Measurements from ENCODE around the gene C1orf94. TPM values are rescaled to one million over a fixed set of nuclear protein-coding genes. Genes with fewer than 3 reads are reported as not detected.

The C1orf94 gene
- total and polyA plus RNA-seq, 2 donors (not counting 1 experiment from before 2014, with no cell fraction given), result not detected

DNA sequence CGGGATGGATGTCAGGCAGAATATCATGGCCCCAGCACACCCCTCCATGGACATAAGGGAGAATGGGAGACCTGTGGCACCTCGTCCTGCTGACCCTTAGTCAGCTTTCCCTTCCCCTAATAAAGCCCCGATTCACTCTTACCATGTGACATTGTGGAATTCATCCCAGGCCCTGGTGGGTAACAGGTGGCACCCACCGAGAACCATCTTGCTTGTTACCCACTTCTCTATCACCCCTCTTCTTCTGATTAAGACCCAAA lies 44.6 kb upstream of the C1orf94 start:
- H3K4me1 ChIP-seq (ENCODE audit: control insufficient read depth in 2 of 2, insufficient read depth in 2 of 2, low read length in 2 of 2), result no peaks in the 10 kb centered on the region
- no peak overlapping the region for H3K27ac ChIP-seq (ENCODE audit: low read length in 2 of 2)
- H3K79me2 ChIP-seq (ENCODE audit: control insufficient read depth, insufficient read depth, low read length), result no peaks in the 10 kb centered on the region
- intact Hi-C loops (cut with micrococcal nuclease), result no loop called here
- H3K36me3 ChIP-seq (replicated peaks in 1 of 2; ENCODE audit: control extremely low read depth in 1 of 2, control insufficient read depth in 1 of 2, extremely low read depth in 1 of 2, insufficient read depth in 2 of 2, low read length in 1 of 2), result no peaks in the 10 kb centered on the region
- H4K20me1 ChIP-seq (ENCODE audit: control insufficient read depth, insufficient read depth, low read length, poor library complexity, severe bottlenecking), result no peaks in the 10 kb centered on the region
- H3K9ac ChIP-seq (ENCODE audit: low read length), result no peak overlapping the region
- Mint-ChIP-seq H3K4me3 (no peak overlapping the region), H3K9me3 (ENCODE audit: insufficient read depth) (no peaks in the 10 kb centered on the region), H3K27me3 (peaks cover 9% of the 10 kb centered on the region), H3K27ac (no peak overlapping the region), H3K4me1 (no peaks in the 10 kb centered on the region)
- no peaks in the 10 kb centered on the region for H3K27me3 ChIP-seq (replicated peaks in 1 of 4; ENCODE audit: control extremely low read depth in 1 of 4, control insufficient read depth in 3 of 4, insufficient read depth in 4 of 4, low read length in 3 of 4)
- WGBS (ENCODE audit: insufficient coverage), result 82% methylated on average over 2 of the region's 4 CpGs
- POLR2A ChIA-PET, result no interaction called here
- no peak overlapping the region for H3K4me2 ChIP-seq (replicated peaks; ENCODE audit: low read depth, low read length, poor library complexity, severe bottlenecking)
- no peak for ATAC-seq (ENCODE audit: low read depth)
- CTCF ChIA-PET, result no interaction called here
- no peak for DNase-seq
- H3K4me3 ChIP-seq (ENCODE audit: control extremely low read depth in 1 of 5, extremely low read depth in 1 of 5, insufficient read depth in 1 of 5, low read depth in 2 of 5, low read length in 4 of 5), result no peak overlapping the region
- no peaks in the 10 kb centered on the region for H3K9me3 ChIP-seq (ENCODE audit: control extremely low read depth in 1 of 3, control insufficient read depth in 2 of 3, insufficient read depth in 1 of 3, low read length in 2 of 3)
- TF ChIP-seq EZH2 (IDR thresholded peaks at IDR 0.05; ENCODE audit: borderline replicate concordance, insufficient read depth, low read depth, low read length, poor library complexity, severe bottlenecking), result no peak
- TF ChIP-seq, protein P1, sequence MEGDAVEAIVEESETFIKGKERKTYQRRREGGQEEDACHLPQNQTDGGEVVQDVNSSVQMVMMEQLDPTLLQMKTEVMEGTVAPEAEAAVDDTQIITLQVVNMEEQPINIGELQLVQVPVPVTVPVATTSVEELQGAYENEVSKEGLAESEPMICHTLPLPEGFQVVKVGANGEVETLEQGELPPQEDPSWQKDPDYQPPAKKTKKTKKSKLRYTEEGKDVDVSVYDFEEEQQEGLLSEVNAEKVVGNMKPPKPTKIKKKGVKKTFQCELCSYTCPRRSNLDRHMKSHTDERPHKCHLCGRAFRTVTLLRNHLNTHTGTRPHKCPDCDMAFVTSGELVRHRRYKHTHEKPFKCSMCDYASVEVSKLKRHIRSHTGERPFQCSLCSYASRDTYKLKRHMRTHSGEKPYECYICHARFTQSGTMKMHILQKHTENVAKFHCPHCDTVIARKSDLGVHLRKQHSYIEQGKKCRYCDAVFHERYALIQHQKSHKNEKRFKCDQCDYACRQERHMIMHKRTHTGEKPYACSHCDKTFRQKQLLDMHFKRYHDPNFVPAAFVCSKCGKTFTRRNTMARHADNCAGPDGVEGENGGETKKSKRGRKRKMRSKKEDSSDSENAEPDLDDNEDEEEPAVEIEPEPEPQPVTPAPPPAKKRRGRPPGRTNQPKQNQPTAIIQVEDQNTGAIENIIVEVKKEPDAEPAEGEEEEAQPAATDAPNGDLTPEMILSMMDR (IDR thresholded peaks at IDR 0.05), result no peak
- no peak overlapping the region for H2AFZ ChIP-seq (ENCODE audit: insufficient read depth, low read depth, low read length, poor library complexity, severe bottlenecking)

DNA sequence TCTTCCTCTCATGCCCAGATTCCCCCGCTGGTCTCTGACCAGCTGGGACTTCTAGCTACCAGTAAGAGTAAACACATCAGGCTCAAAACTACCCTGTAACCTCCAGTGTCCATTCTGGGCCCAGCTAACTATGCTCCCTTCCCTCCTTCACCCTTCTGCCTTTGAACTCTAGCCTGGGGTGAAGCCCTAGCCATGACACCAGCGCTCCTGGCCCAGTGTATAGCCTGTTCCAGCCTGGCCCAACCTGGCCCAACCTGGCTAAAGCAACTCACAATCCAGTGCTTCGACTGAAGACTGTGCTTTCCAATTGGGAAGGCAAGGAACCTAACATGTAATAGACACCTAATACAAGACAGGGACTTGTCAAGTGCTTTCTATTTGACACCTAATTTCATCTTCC lies 39.3 kb upstream of the C1orf94 start:
- DNase-seq (no peak), ATAC-seq (ENCODE audit: low read depth) (no peak)
- Histone ChIP-seq H3K4me3 (ENCODE audit: control extremely low read depth in 1 of 5, extremely low read depth in 1 of 5, insufficient read depth in 1 of 5, low read depth in 2 of 5, low read length in 4 of 5) (no peak overlapping the region), H2AFZ (ENCODE audit: insufficient read depth, low read depth, low read length, poor library complexity, severe bottlenecking) (no peak overlapping the region), H4K20me1 (ENCODE audit: control insufficient read depth, insufficient read depth, low read length, poor library complexity, severe bottlenecking) (no peaks in the 10 kb centered on the region), H3K27me3 (replicated peaks in 1 of 4; ENCODE audit: control extremely low read depth in 1 of 4, control insufficient read depth in 3 of 4, insufficient read depth in 4 of 4, low read length in 3 of 4) (no peaks in the 10 kb centered on the region), H3K4me2 (replicated peaks; ENCODE audit: low read depth, low read length, poor library complexity, severe bottlenecking) (no peak overlapping the region), H3K4me1 (ENCODE audit: control insufficient read depth in 2 of 2, insufficient read depth in 2 of 2, low read length in 2 of 2) (no peaks in the 10 kb centered on the region), H3K79me2 (ENCODE audit: control insufficient read depth, insufficient read depth, low read length) (no peaks in the 10 kb centered on the region), H3K9ac (ENCODE audit: low read length) (no peak overlapping the region), H3K36me3 (replicated peaks in 1 of 2; ENCODE audit: control extremely low read depth in 1 of 2, control insufficient read depth in 1 of 2, extremely low read depth in 1 of 2, insufficient read depth in 2 of 2, low read length in 1 of 2) (no peaks in the 10 kb centered on the region), H3K27ac (ENCODE audit: low read length in 2 of 2) (no peak overlapping the region), H3K9me3 (ENCODE audit: control extremely low read depth in 1 of 3, control insufficient read depth in 2 of 3, insufficient read depth in 1 of 3, low read length in 2 of 3) (no peaks in the 10 kb centered on the region)
- Mint-ChIP-seq H3K27me3 (peaks cover 3% of the 10 kb centered on the region), H3K4me1 (peaks cover 8% of the 10 kb centered on the region), H3K9me3 (ENCODE audit: insufficient read depth) (no peaks in the 10 kb centered on the region), H3K4me3 (no peak overlapping the region), H3K27ac (no peak overlapping the region)
- no peak for TF ChIP-seq EZH2 (IDR thresholded peaks at IDR 0.05; ENCODE audit: borderline replicate concordance, insufficient read depth, low read depth, low read length, poor library complexity, severe bottlenecking)
- TF ChIP-seq, protein P1 (IDR thresholded peaks at IDR 0.05), result no peak
- ChIA-PET POLR2A (no interaction called here), CTCF (no interaction called here)
- 74% methylated on average over 2 of the region's 3 CpGs for WGBS (ENCODE audit: insufficient coverage)
- intact Hi-C loops (cut with micrococcal nuclease), result no loop called here
